PC-9 (cell line): Measurements from ENCODE around the gene CD300H.

Source experiments
- EZH2 ChIP-seq: fragments of 200-600 bp; sonication (generic); IDR thresholded peaks from 2 replicates; pipeline ENCODE4 v1.8.0; 2017; ENCODE audit warnings: antibody characterized with exemption, low read depth
- TF ChIP-seq, protein P1 (sequence below): fragments of 200-600 bp; sonication (generic); conservative IDR thresholded peaks from 2 replicates; pipeline ENCODE4 v1.6.1; 2017; ENCODE audit warnings: mixed run types, antibody characterized with exemption, mild to moderate bottlenecking, moderate library complexity

- TF ChIP-seq, protein P1, sequence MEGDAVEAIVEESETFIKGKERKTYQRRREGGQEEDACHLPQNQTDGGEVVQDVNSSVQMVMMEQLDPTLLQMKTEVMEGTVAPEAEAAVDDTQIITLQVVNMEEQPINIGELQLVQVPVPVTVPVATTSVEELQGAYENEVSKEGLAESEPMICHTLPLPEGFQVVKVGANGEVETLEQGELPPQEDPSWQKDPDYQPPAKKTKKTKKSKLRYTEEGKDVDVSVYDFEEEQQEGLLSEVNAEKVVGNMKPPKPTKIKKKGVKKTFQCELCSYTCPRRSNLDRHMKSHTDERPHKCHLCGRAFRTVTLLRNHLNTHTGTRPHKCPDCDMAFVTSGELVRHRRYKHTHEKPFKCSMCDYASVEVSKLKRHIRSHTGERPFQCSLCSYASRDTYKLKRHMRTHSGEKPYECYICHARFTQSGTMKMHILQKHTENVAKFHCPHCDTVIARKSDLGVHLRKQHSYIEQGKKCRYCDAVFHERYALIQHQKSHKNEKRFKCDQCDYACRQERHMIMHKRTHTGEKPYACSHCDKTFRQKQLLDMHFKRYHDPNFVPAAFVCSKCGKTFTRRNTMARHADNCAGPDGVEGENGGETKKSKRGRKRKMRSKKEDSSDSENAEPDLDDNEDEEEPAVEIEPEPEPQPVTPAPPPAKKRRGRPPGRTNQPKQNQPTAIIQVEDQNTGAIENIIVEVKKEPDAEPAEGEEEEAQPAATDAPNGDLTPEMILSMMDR: peak; percentile 69
- TF ChIP-seq EZH2: no peak
Measured at GRCh38 chr17:74601944-74602572, 34.7 kb upstream of the CD300H start.
